Neural cell (in vitro differentiated cells): ENCODE measurements around the gene PRM1. TPM values are rescaled to one million over a fixed set of nuclear protein-coding genes. Genes with fewer than 3 reads are reported as not detected.

Experiments
- H2AFZ ChIP-seq: fragments of 200-600, 300-800 bp; sonication (generic), shearing (Covaris generic); 2 replicates; pipeline ENCODE4 v1.6.0; 2014; ENCODE audit warnings: low read depth, mild to moderate bottlenecking, antibody characterized with exemption, low read length, moderate library complexity
- H3F3A ChIP-seq: fragments of 200-600 bp; shearing (Covaris generic); 2 replicates; pipeline ENCODE4 v1.6.1; 2016; ENCODE audit warnings: mild to moderate bottlenecking, moderate library complexity, mixed read lengths, antibody characterized with exemption, low read length; ENCODE audit not compliant: insufficient read depth, poor library complexity, severe bottlenecking
- H3K27ac ChIP-seq: fragments of 200-600, 300-800 bp; sonication (generic), shearing (Covaris generic); 2 replicates; pipeline ENCODE4 v1.5.1; 2014; ENCODE audit warnings: mild to moderate bottlenecking, low read length, moderate library complexity
- H3K27me3 ChIP-seq: fragments of 300-800, 200-600 bp; sonication (generic), shearing (Covaris generic); 2 replicates; pipeline ENCODE4 v1.6.0; 2014; ENCODE audit warnings: mild to moderate bottlenecking, low read depth, low read length, moderate library complexity; ENCODE audit not compliant: insufficient read depth
- H3K36me3 ChIP-seq: fragments of 300-800, 200-600 bp; sonication (generic), shearing (Covaris generic); 2 replicates; pipeline ENCODE4 v1.5.1; 2014; ENCODE audit warnings: mild to moderate bottlenecking, antibody characterized with exemption, low read length, moderate library complexity; ENCODE audit not compliant: insufficient read depth
- H3K4me2 ChIP-seq: fragments of 300-800, 200-600 bp; sonication (generic), shearing (Covaris generic); 2 replicates; pipeline ENCODE4 v1.6.0; 2014; ENCODE audit warnings: mild to moderate bottlenecking, low read length
- H3K4me3 ChIP-seq: fragments of 300-800, 200-600 bp; sonication (generic), shearing (Covaris generic); 2 replicates; pipeline ENCODE4 v1.5.1; 2014; ENCODE audit warnings: mild to moderate bottlenecking, low read length, moderate library complexity
- H3K79me2 ChIP-seq: fragments of 200-600 bp; shearing (Covaris generic); replicated peaks from 2 replicates; pipeline ENCODE4 v1.6.0; 2014; ENCODE audit warnings: mild to moderate bottlenecking, low read length, moderate library complexity; ENCODE audit not compliant: insufficient read depth
- H3K9ac ChIP-seq: fragments of 300-800, 200-600 bp; sonication (generic), shearing (Covaris generic); 2 replicates; pipeline ENCODE4 v1.6.1; 2016; ENCODE audit warnings: mild to moderate bottlenecking, low read length, mixed read lengths
- H3K9me2 ChIP-seq: fragments of 200-600 bp; shearing (Covaris generic); 2 replicates; pipeline ENCODE4 v1.6.1; 2016; ENCODE audit warnings: mild to moderate bottlenecking, low read length, mixed read lengths; ENCODE audit not compliant: insufficient read depth
- H3K9me3 ChIP-seq: fragments of 200-600, 300-800 bp; sonication (generic), shearing (Covaris generic); 2 replicates; pipeline ENCODE4 v1.6.1; 2016; ENCODE audit warnings: mild to moderate bottlenecking, mixed run types, low read length, moderate library complexity, mixed read lengths
- H4K20me1 ChIP-seq: fragments of 200-600 bp; shearing (Covaris generic); 2 replicates; pipeline ENCODE4 v1.6.1; 2016; ENCODE audit warnings: mild to moderate bottlenecking, mixed run types; ENCODE audit not compliant: insufficient read depth
- CTCF ChIP-seq: fragments of 450-650 bp; IDR thresholded peaks from 2 replicates; pipeline ENCODE4 v1.5.1; 2014; ENCODE audit warnings: antibody characterized with exemption, mild to moderate bottlenecking, moderate library complexity; ENCODE audit not compliant: poor library complexity, severe bottlenecking
- EP300 ChIP-seq: fragments of 450-650 bp; conservative IDR thresholded peaks from 2 replicates; pipeline ENCODE4 v1.6.1; 2014; ENCODE audit warnings: antibody characterized with exemption, mild to moderate bottlenecking, moderate library complexity; ENCODE audit not compliant: poor library complexity, severe bottlenecking
- EZH2 ChIP-seq: fragments of 200-600, 300-800 bp; shearing (Covaris generic), sonication (generic); IDR thresholded peaks from 2 replicates; pipeline ENCODE4 v1.6.1; 2014; ENCODE audit warnings: antibody characterized with exemption, low read length, borderline replicate concordance, mild to moderate bottlenecking; ENCODE audit not compliant: insufficient read depth, poor library complexity, severe bottlenecking
- MXI1 ChIP-seq: fragments of 450-650 bp; conservative IDR thresholded peaks from 2 replicates; pipeline ENCODE4 v1.6.1; 2014; ENCODE audit warnings: antibody characterized with exemption, mild to moderate bottlenecking; ENCODE audit not compliant: poor library complexity, severe bottlenecking
- POLR2AphosphoS5 ChIP-seq: IDR thresholded peaks from 2 replicates; pipeline ENCODE4 v1.6.1; 2012
- RAD21 ChIP-seq: fragments of 450-650 bp; conservative IDR thresholded peaks from 2 replicates; pipeline ENCODE4 v1.6.1; 2014; ENCODE audit warnings: antibody characterized with exemption, mild to moderate bottlenecking, moderate library complexity
- REST ChIP-seq: IDR thresholded peaks from 2 replicates; pipeline ENCODE4 v1.6.1; 2012; ENCODE audit warnings: borderline replicate concordance
- SMC3 ChIP-seq: fragments of 450-650 bp; conservative IDR thresholded peaks from 2 replicates; pipeline ENCODE4 v1.6.1; 2014; ENCODE audit warnings: antibody characterized with exemption, mild to moderate bottlenecking, moderate library complexity; ENCODE audit not compliant: poor library complexity
- TAF1 ChIP-seq: IDR thresholded peaks from 2 replicates; pipeline ENCODE4 v1.6.1; 2012; ENCODE audit warnings: low read depth
- polyA plus RNA-seq: library from polyadenylated mRNA; depleted of rRNA; stranded (reverse); fragments of >200 nt; gene quantifications from 2 replicates; pipeline ENCODE4 v1.2.3, GENCODE V29; 2014

The PRM1 gene
- polyA plus RNA-seq, 1 donor from 2014 or later = not detected

GRCh38 chr16:11235703-11235991, 45.5 kb downstream of the PRM1 start:
- H3K9me3 ChIP-seq = no peaks in the 10 kb centered on the region
- H3K9me2 ChIP-seq = no peaks in the 10 kb centered on the region
- no peak overlapping the region for H2AFZ ChIP-seq
- H4K20me1 ChIP-seq = no peaks in the 10 kb centered on the region
- no peaks in the 10 kb centered on the region for H3F3A ChIP-seq
- no peaks in the 10 kb centered on the region for H3K79me2 ChIP-seq
- H3K36me3 ChIP-seq = no peaks in the 10 kb centered on the region
- no peak for TF ChIP-seq TAF1
- no peak for TF ChIP-seq EZH2
- no peak for TF ChIP-seq SMC3
- no peak for TF ChIP-seq EP300
- TF ChIP-seq RAD21 = no peak
- TF ChIP-seq REST = no peak
- TF ChIP-seq MXI1 = no peak
- no peak for TF ChIP-seq POLR2AphosphoS5
- H3K9ac ChIP-seq = no peak overlapping the region
- H3K4me2 ChIP-seq = no peak overlapping the region
- no peaks in the 10 kb centered on the region for H3K27me3 ChIP-seq
- H3K4me3 ChIP-seq = no peak overlapping the region
- H3K27ac ChIP-seq = no peak overlapping the region

GRCh38 chr16:11234884-11235702, 46.0 kb downstream of the PRM1 start:
- H3K27ac ChIP-seq = no peak overlapping the region
- H3K9me3 ChIP-seq = no peaks in the 10 kb centered on the region
- H4K20me1 ChIP-seq = no peaks in the 10 kb centered on the region
- H3K79me2 ChIP-seq = no peaks in the 10 kb centered on the region
- no peak overlapping the region for H3K4me2 ChIP-seq
- H2AFZ ChIP-seq = no peak overlapping the region
- H3K36me3 ChIP-seq = no peaks in the 10 kb centered on the region
- TF ChIP-seq CTCF (no peak), RAD21 (no peak), EP300 (no peak), POLR2AphosphoS5 (no peak), EZH2 (no peak), TAF1 (no peak), SMC3 (no peak), MXI1 (no peak), REST (no peak)
- no peak overlapping the region for H3K9ac ChIP-seq
- H3K4me3 ChIP-seq = no peak overlapping the region
- no peaks in the 10 kb centered on the region for H3K27me3 ChIP-seq
- H3F3A ChIP-seq = no peaks in the 10 kb centered on the region
- H3K9me2 ChIP-seq = no peaks in the 10 kb centered on the region
